BLaER1 treated with 17β-estradiol and CSF1 and Interleukin-3, amounts not matched to agents 10 nM and 100 nM (cell line): ENCODE measurements around the gene MCCC2.

Experiments
- H3K27ac ChIP-seq, 11 experiments: shearing (Covaris generic); formaldehyde crosslinking; 2 replicates each; pipeline ENCODE4 v1.8.1; 2022
- H3K27me3 ChIP-seq, 11 experiments: shearing (Covaris generic); formaldehyde crosslinking; 2 replicates each; pipeline ENCODE4 v1.8.1; 2022
- H3K36me3 ChIP-seq, 11 experiments: shearing (Covaris generic); formaldehyde crosslinking; 2 replicates each; pipeline ENCODE4 v1.8.1; 2022
- H3K4me1 ChIP-seq, 10 experiments: shearing (Covaris generic); formaldehyde crosslinking; 2 replicates each; pipeline ENCODE4 v1.8.1; 2022
- H3K4me2 ChIP-seq, 11 experiments: shearing (Covaris generic); formaldehyde crosslinking; 2 replicates each; pipeline ENCODE4 v1.8.1; 2022
- H3K4me3 ChIP-seq, 10 experiments: shearing (Covaris generic); formaldehyde crosslinking; 2 replicates each; pipeline ENCODE4 v1.8.1; 2022
- H3K9ac ChIP-seq, 11 experiments: shearing (Covaris generic); formaldehyde crosslinking; 2 replicates each; pipeline ENCODE4 v1.8.1; 2022
- H3K9me3 ChIP-seq, 11 experiments: shearing (Covaris generic); formaldehyde crosslinking; replicated peaks in 1 of 11; 2 replicates each; pipeline ENCODE4 v1.8.1; 2022
- H4K20me1 ChIP-seq, 11 experiments: shearing (Covaris generic); formaldehyde crosslinking; 2 replicates each; pipeline ENCODE4 v1.8.1; 2022
- Cebpa-rat ChIP-seq, 11 experiments: shearing (Covaris generic); IDR thresholded peaks; 2 replicates each; pipeline ENCODE4 v1.8.1; 2022

MCCC2 gene

GRCh38 chr5:71621268-71621667, 34.1 kb downstream of the MCCC2 start:
- Histone ChIP-seq H3K36me3 (peaks cover 7 to 46% (median 27%) of the 10 kb centered on the region in 11 experiments; a peak in 18 of 22 replicates), H3K4me1 (no peaks in the 10 kb centered on the region), H4K20me1 (no peaks in the 10 kb centered on the region), H3K4me2 (no peak overlapping the region), H3K27ac (no peak overlapping the region), H3K27me3 (no peaks in the 10 kb centered on the region), H3K4me3 (no peak overlapping the region), H3K9me3 (no peaks in the 10 kb centered on the region), H3K9ac (no peak overlapping the region)
- TF ChIP-seq Cebpa-rat (IDR thresholded peaks at IDR 0.05), result no peak

DNA sequence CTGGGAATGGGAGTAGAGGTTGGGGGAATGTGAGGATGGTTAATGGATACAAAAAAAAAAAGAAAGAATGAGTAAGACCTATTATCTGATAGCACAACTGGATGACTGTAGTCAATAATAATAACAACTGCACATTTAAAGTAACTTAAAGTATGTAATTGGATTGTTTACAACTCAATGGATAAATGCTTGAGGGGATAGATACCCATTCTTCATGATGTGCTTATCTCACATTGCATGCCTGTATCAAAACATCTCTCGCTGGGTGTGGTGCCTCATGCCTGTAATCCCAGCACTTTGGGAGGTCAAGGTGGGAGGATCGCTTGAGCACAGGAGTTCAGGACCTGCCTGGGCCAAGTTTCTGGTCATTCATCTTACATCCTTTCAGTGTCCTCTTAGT, 34.6 kb downstream of the MCCC2 start:
- Histone ChIP-seq H3K4me3 (no peak overlapping the region), H3K4me1 (no peaks in the 10 kb centered on the region), H3K9ac (no peak overlapping the region), H3K36me3 (peaks cover 2 to 46% (median 25%) of the 10 kb centered on the region in 11 experiments; a peak in 17 of 22 replicates), H4K20me1 (no peaks in the 10 kb centered on the region), H3K4me2 (no peak overlapping the region), H3K9me3 (no peaks in the 10 kb centered on the region), H3K27ac (no peak overlapping the region), H3K27me3 (no peaks in the 10 kb centered on the region)
- TF ChIP-seq Cebpa-rat (IDR thresholded peaks at IDR 0.05), result no peak

DNA sequence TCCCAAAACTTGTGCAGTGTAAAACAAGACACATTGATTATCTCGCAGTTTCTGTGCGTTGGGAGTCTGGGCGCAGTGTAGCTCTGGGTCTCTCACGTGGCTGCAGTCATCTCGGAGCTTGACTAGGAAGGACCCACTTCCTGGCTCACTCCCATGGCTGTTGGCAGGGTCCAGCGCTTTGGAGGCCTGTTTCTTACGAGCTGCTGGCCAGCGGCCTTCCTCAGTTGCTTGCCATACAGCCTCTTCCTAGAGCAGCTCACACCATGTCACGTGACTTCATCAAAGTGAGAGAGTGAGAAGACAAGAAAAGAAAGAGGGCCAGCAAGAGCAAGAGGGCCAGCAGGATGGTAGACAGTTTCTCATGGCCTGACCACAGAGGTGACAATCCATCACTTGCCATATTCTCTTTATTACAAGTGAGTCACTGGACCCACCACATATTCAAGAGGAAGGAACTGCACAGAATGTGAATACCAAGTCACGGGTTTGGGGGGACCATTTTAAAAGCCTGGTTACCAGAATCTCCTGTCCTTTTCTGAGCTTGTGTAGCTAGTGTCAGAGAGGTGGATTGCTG, 36.2 kb downstream of the MCCC2 start:
- Histone ChIP-seq H3K4me3 (no peak overlapping the region), H4K20me1 (no peaks in the 10 kb centered on the region), H3K36me3 (peaks cover 6 to 44% (median 21%) of the 10 kb centered on the region in 11 experiments; a peak in 16 of 22 replicates), H3K4me2 (no peak overlapping the region), H3K9me3 (peaks cover 0 to 8% (median 0%) of the 10 kb centered on the region in 11 experiments; a peak in 3 of 22 replicates), H3K27ac (no peak overlapping the region), H3K9ac (no peak overlapping the region), H3K4me1 (no peaks in the 10 kb centered on the region), H3K27me3 (no peaks in the 10 kb centered on the region)
- TF ChIP-seq Cebpa-rat (IDR thresholded peaks at IDR 0.05), result no peak

DNA sequence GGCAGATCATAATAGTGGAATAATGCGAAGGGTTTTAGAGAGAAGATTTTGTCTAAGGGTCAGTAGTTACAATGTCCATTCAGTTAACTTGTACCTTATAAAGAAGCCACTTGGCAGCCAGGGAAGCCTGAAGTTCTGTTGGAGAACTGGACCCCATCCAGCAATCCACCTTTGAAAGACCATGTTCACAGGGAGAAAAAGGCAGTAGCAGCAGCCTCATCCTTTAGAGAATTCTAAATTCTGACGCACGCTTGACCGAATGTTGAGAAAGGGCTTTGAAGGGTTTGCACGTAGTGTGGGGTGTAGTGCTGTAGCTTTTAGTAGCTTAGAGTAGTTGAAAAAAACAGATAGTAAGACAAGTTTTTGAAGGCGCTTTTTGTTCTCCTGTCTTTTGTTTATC, 42.8 kb downstream of the MCCC2 start:
- H3K9me3 ChIP-seq, result peaks cover 0 to 8% (median 0%) of the 10 kb centered on the region in 11 experiments; a peak in 3 of 22 replicates
- no peak overlapping the region for H3K9ac ChIP-seq
- H3K4me3 ChIP-seq, result no peak overlapping the region
- no peak overlapping the region for H3K27ac ChIP-seq
- H3K4me2 ChIP-seq, result no peak overlapping the region
- no peaks in the 10 kb centered on the region for H3K27me3 ChIP-seq
- no peaks in the 10 kb centered on the region for H3K4me1 ChIP-seq
- peaks cover 3 to 45% (median 21%) of the 10 kb centered on the region in 11 experiments; a peak in 16 of 22 replicates for H3K36me3 ChIP-seq
- TF ChIP-seq Cebpa-rat (IDR thresholded peaks at IDR 0.05), result no peak
- no peaks in the 10 kb centered on the region for H4K20me1 ChIP-seq

DNA sequence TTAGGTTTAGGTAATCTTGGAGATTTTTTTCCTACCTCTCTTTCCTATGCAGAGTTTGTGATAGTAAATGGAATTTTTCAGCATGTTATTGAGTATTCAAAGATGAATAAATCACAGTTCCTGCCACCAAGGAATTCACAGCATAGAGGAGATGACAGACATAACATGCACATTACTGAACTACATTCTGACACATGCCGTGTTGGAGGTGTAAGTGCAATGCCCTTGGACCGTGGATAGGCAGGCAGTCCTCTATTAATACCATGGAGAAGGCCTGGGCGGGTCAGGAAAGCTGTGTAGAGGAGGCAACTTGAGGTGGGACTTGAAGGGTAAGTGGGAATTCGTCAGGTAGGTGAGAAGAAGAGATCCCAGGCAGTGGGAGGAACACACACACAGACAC, 43.9 kb downstream of the MCCC2 start:
- H3K4me3 ChIP-seq, result no peak overlapping the region
- no peak for TF ChIP-seq Cebpa-rat (IDR thresholded peaks at IDR 0.05)
- H3K36me3 ChIP-seq, result peaks cover 3 to 53% (median 28%) of the 10 kb centered on the region in 11 experiments; a peak in 19 of 22 replicates
- no peaks in the 10 kb centered on the region for H3K4me1 ChIP-seq
- H3K27me3 ChIP-seq, result no peaks in the 10 kb centered on the region
- H4K20me1 ChIP-seq, result no peaks in the 10 kb centered on the region
- no peak overlapping the region for H3K4me2 ChIP-seq
- H3K27ac ChIP-seq, result no peak overlapping the region
- no peak overlapping the region for H3K9ac ChIP-seq
- peaks cover 0 to 8% (median 0%) of the 10 kb centered on the region in 11 experiments; a peak in 3 of 22 replicates for H3K9me3 ChIP-seq

- peaks cover 0 to 4% (median 0%) of the 10 kb centered on the region in 11 experiments; a peak in 3 of 22 replicates for H3K9me3 ChIP-seq
- H3K4me3 ChIP-seq, result no peak overlapping the region
- no peak overlapping the region for H3K9ac ChIP-seq
- no peaks in the 10 kb centered on the region for H3K27me3 ChIP-seq
- H3K4me1 ChIP-seq, result no peaks in the 10 kb centered on the region
- peaks cover 5 to 55% (median 35%) of the 10 kb centered on the region in 11 experiments; a peak in 19 of 22 replicates for H3K36me3 ChIP-seq
- H4K20me1 ChIP-seq, result no peaks in the 10 kb centered on the region
- no peak overlapping the region for H3K4me2 ChIP-seq
- no peak for TF ChIP-seq Cebpa-rat (IDR thresholded peaks at IDR 0.05)
- no peak overlapping the region for H3K27ac ChIP-seq
These were observed 45.0 kb downstream of the MCCC2 start for GRCh38 chr5:71632168-71632567.

- no peaks in the 10 kb centered on the region for H4K20me1 ChIP-seq
- no peak for TF ChIP-seq Cebpa-rat (IDR thresholded peaks at IDR 0.05)
- H3K9me3 ChIP-seq, result peaks cover 9 to 13% (median 10%) of the 10 kb centered on the region in 11 experiments; a peak in 21 of 22 replicates
- H3K9ac ChIP-seq, result no peak overlapping the region
- 0 out of 22 replicates have a peak overlapping the region, but pooled peaks of 1 of the 11 experiments have one; percentile 1 for H3K4me2 ChIP-seq
- H3K27me3 ChIP-seq, result no peaks in the 10 kb centered on the region
- H3K4me1 ChIP-seq, result no peaks in the 10 kb centered on the region
- no peak overlapping the region for H3K4me3 ChIP-seq
- peaks cover 18 to 63% (median 47%) of the 10 kb centered on the region in 11 experiments; a peak in 21 of 22 replicates for H3K36me3 ChIP-seq
- no peak overlapping the region for H3K27ac ChIP-seq
These were observed 46.4 kb downstream of the MCCC2 start for GRCh38 chr5:71633255-71634155.

DNA sequence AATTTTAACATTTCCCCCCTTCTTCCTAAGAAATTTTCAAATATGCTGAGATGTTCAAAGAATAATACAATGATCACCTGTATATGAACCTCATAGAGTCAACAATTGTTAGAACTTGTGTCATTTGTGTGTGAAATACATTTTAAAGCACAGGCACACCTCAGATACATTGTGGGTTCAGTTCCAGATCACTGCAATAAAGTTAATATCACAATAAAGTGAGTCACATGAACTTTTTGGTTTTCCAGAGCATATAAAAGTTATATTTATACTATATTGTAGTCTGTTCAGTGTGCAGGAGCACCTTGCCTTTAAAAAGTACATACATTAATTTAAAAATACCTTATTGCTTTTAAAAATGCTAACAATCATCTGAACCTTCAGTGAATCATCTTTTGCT, 50.0 kb downstream of the MCCC2 start:
- Histone ChIP-seq H3K36me3 (peaks cover 34 to 77% (median 63%) of the 10 kb centered on the region in 11 experiments), H3K27me3 (no peaks in the 10 kb centered on the region), H3K4me2 (no peak overlapping the region), H3K4me3 (no peak overlapping the region), H3K9me3 (peaks cover 15 to 23% (median 20%) of the 10 kb centered on the region in 11 experiments; a peak in 21 of 22 replicates), H3K27ac (no peak overlapping the region), H3K4me1 (no peaks in the 10 kb centered on the region), H4K20me1 (no peaks in the 10 kb centered on the region), H3K9ac (no peak overlapping the region)
- no peak for TF ChIP-seq Cebpa-rat (IDR thresholded peaks at IDR 0.05)

DNA sequence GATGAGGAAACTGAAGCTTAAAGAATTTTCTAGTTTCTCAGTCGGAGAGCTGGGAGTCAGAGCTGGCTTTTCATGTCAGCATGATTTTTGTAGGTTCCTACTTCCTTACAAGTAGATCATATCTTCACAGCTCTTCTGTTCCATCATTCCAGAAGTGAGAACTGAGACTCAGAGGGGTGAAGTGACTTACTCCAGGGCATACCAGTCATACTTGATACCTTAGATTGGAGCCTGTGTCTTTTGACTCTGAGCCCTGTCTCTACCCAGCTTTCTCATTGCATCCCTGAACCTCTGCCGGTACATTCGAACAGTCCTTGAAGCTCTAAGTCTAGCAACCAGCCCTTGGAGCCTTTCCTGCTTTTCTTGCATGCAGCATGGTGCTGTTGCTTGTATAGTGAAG, 53.3 kb downstream of the MCCC2 start:
- H3K36me3 ChIP-seq, result peaks cover 30 to 64% (median 48%) of the 10 kb centered on the region in 11 experiments
- no peaks in the 10 kb centered on the region for H3K27me3 ChIP-seq
- no peak overlapping the region for H3K4me3 ChIP-seq
- H3K4me1 ChIP-seq, result no peaks in the 10 kb centered on the region
- no peak overlapping the region for H3K9ac ChIP-seq
- H4K20me1 ChIP-seq, result no peaks in the 10 kb centered on the region
- H3K4me2 ChIP-seq, result no peak overlapping the region
- no peak for TF ChIP-seq Cebpa-rat (IDR thresholded peaks at IDR 0.05)
- peaks cover 15 to 23% (median 20%) of the 10 kb centered on the region in 11 experiments; a peak in 21 of 22 replicates for H3K9me3 ChIP-seq
- no peak overlapping the region for H3K27ac ChIP-seq
